SK-N-SH treated with all-trans-retinoic acid at 6 μM for 48 hours (cell line): Measurements from ENCODE around the gene ZNF8.

Experiments used
- ARNTL ChIP-seq: fragments of 450-650 bp; formaldehyde crosslinking; IDR thresholded peaks from 2 replicates; pipeline ENCODE4 v1.5.0; 2020; ENCODE audit warnings: low read depth, mild to moderate bottlenecking, moderate library complexity, borderline replicate concordance
- ESRRG ChIP-seq: fragments of 250-450 bp; sonication (Bioruptor Pico); IDR thresholded peaks from 2 replicates; pipeline ENCODE4 v1.6.1; 2021; ENCODE audit warnings: mild to moderate bottlenecking
- ISL1 ChIP-seq: fragments of 250-450 bp; sonication (Bioruptor Pico); IDR thresholded peaks from 2 replicates; pipeline ENCODE4 v2.1.2; 2022; ENCODE audit warnings: mild to moderate bottlenecking, moderate library complexity
- OSR1 ChIP-seq: fragments of 250-450 bp; sonication (Bioruptor Pico); IDR thresholded peaks from 2 replicates; pipeline ENCODE4 v1.8.0; 2022; ENCODE audit warnings: moderate library complexity, mild to moderate bottlenecking, inconsistent platforms
- PATZ1 ChIP-seq: fragments of 250-450 bp; sonication (Bioruptor Pico); IDR thresholded peaks from 2 replicates; pipeline ENCODE4 v1.8.0; 2020; ENCODE audit warnings: mild to moderate bottlenecking, moderate library complexity, borderline replicate concordance
- POU6F1 ChIP-seq: fragments of 250-450 bp; sonication (Bioruptor Pico); IDR thresholded peaks from 2 replicates; pipeline ENCODE4 v1.8.0; 2021; ENCODE audit warnings: low read depth, mild to moderate bottlenecking, moderate library complexity, borderline replicate concordance
- SNAI2 ChIP-seq: fragments of 250-450 bp; sonication (Bioruptor Pico); IDR thresholded peaks from 2 replicates; pipeline ENCODE4 v1.5.0; 2020; ENCODE audit warnings: mild to moderate bottlenecking, moderate library complexity
- TCF4 ChIP-seq: fragments of 250-450 bp; sonication (Bioruptor Pico); IDR thresholded peaks from 2 replicates; pipeline ENCODE4 v1.8.0; 2021; ENCODE audit warnings: mild to moderate bottlenecking, moderate library complexity, borderline replicate concordance
- TOX ChIP-seq: fragments of 250-450 bp; sonication (Bioruptor Pico); IDR thresholded peaks from 2 replicates; pipeline ENCODE4 v1.8.0; 2021; ENCODE audit warnings: mild to moderate bottlenecking, moderate library complexity, borderline replicate concordance
- ZC3H10 ChIP-seq: fragments of 250-450 bp; sonication (Bioruptor Pico); IDR thresholded peaks from 2 replicates; pipeline ENCODE4 v1.5.1; 2021; ENCODE audit warnings: mild to moderate bottlenecking, moderate library complexity
- ZFP3 ChIP-seq: fragments of 250-450 bp; sonication (Bioruptor Pico); IDR thresholded peaks from 2 replicates; pipeline ENCODE4 v1.5.0; 2020; ENCODE audit warnings: mild to moderate bottlenecking, moderate library complexity
- ZNF565 ChIP-seq: fragments of 450-650 bp; formaldehyde crosslinking; conservative IDR thresholded peaks from 2 replicates; pipeline ENCODE4 v1.5.0; 2020; ENCODE audit warnings: low read depth, mild to moderate bottlenecking, moderate library complexity
- ZNF70 ChIP-seq: fragments of 450-650 bp; formaldehyde crosslinking; IDR thresholded peaks from 2 replicates; pipeline ENCODE4 v1.5.0; 2020; ENCODE audit warnings: mild to moderate bottlenecking, moderate library complexity

GRCh38 chr19:58338825-58339558 lies 60.2 kb downstream of the ZNF8 start:
- TF ChIP-seq ZFP3 (CRISPR knock-in tag) (no peak), POU6F1 (CRISPR knock-in tag) (no peak), PATZ1 (no peak), ZNF70 (no peak), ZC3H10 (CRISPR knock-in tag) (no peak), SNAI2 (CRISPR knock-in tag) (no peak), TOX (CRISPR knock-in tag) (no peak), ZNF565 (no peak), ISL1 (CRISPR knock-in tag) (no peak), TCF4 (CRISPR knock-in tag) (no peak), OSR1 (CRISPR knock-in tag) (no peak), ESRRG (CRISPR knock-in tag) (no peak), ARNTL (CRISPR knock-in tag) (no peak)
